Omental fat pad (tissue), 4 donors: Measurements from ENCODE around the gene SUSD6. TPM values are rescaled to one million over a fixed set of nuclear protein-coding genes. Genes with fewer than 3 reads are reported as not detected.

Experiments
- ATAC-seq: fragments of 150-250 bp; one replicate; pipeline ENCODE4 v1.9.1; 2016; ENCODE audit warnings: mild to moderate bottlenecking, moderate library complexity; ENCODE audit not compliant: low FRiP score
- DNase-seq: peaks from one replicate; pipeline ENCODE4 v3.0.0-alpha.2; 2019; ENCODE audit warnings: low spot score
- CTCF ChIP-seq, 3 donors: fragments of 450-650 bp; IDR thresholded peaks; one replicate each; pipeline ENCODE4 v1.5.1; 2016 to 2017; ENCODE audit warnings: antibody characterized with exemption in 3 of 3, mild to moderate bottlenecking in 3 of 3, moderate library complexity in 2 of 3
- total RNA-seq, 4 donors: library from RNA; depleted of rRNA; stranded (reverse); fragments of >200 nt; gene quantifications; one replicate each; pipeline ENCODE4 v1.1.0, GENCODE V29; 2016

The SUSD6 gene
- total RNA-seq, 4 donors from 2014 or later: 31.1 to 73.3 (median 52.7) TPM

- ATAC-seq: peak; percentile 18
Observed at GRCh38 chr14:69670093-69670492, 58.7 kb downstream of the SUSD6 start.

GRCh38 chr14:69671365-69672030, 60.1 kb downstream of the SUSD6 start:
- no peak for TF ChIP-seq CTCF (IDR thresholded peaks at IDR 0.05)
- ATAC-seq: no peak
- no peak for DNase-seq

More at GRCh38 chr14:69670093-69670492, 58.7 kb downstream of the SUSD6 start:
- TF ChIP-seq CTCF (IDR thresholded peaks at IDR 0.05): no peak
- DNase-seq: no peak

DNA sequence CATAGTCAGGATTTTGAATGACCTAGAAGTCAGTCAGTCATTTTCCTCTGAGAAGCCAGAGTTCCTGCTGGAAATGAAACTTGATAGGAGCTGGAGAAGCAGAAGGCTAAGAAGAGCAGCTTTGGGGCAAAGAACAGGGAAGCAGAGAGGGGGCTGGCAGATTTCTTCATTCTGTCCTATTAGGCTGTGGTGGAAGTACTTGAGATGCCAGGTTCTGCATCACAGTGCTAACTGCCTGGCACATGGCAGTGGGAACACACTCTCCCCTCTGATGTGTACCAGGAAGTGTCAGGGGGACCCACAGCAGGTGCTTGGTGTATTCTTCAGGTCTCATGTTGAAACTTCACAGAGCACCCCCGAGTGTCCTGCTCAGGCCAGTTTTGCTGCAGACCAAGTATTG, 61.0 kb downstream of the SUSD6 start:
- ATAC-seq (no peak), DNase-seq (no peak)
- TF ChIP-seq CTCF (IDR thresholded peaks at IDR 0.05): no peak

GRCh38 chr14:69673104-69673503, 61.7 kb downstream of the SUSD6 start:
- DNase-seq (no peak), ATAC-seq (no peak)
- no peak for TF ChIP-seq CTCF (IDR thresholded peaks at IDR 0.05)

- TF ChIP-seq CTCF (IDR thresholded peaks at IDR 0.05): no peak
- ATAC-seq: peak; percentile 37
- no peak for DNase-seq
Observed at GRCh38 chr14:69673578-69674305, 62.3 kb downstream of the SUSD6 start.

DNA sequence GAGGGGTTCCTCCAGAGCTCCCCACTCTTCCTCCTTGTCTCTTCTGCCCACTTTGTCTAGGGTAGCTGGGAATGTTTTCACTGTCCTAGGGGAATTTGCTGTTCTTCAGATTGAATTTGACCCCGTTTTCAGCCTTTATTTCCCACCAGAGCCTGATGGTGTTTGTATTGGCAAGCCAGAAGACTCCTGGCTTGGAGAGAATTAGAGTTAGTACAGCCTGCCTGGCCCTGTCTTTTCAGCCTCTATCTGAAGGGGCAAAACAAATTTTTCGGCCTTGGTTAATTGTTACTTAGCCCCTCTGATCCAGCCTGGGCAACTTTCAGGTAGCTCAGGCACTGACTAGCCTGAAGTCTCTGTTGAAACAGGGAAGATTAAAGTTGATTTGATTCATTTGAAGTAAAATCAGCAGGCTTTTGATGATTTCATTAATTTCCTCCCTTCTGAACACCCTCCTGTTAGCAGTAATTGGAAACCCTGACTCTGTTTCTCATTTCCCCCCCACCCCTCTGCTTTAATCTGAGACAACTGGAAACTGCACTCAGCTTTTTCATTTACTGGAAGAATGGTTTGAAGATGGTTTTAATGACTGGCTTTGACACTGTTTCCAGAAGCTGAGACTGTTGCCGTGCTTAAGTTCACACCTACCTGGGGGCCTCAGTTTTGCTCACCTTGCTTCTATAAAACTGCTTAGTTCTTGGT, 63.3 kb downstream of the SUSD6 start:
- no peak for TF ChIP-seq CTCF (IDR thresholded peaks at IDR 0.05)
- ATAC-seq (no peak), DNase-seq (no peak)
